ENCODE results near the gene SND1.

DNA sequence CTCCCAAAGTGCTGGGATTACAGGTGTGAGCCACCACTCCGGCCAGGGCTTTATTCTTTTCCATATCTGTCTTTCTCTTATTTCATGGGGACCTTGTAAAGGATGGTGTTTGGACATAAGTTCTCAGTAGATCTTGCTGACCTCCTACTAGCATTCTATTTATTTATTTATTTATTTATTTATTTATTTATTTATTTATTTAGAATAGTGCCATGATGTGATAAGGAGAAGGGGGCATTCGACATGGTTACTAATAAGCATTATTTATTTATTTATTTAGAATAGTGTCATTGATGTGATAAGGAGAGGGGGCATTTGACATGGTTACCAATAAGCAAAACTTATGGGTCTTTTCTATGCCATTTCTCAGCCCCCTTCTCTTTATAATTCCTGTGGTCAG is 202.4 kb downstream of the SND1 start:
- TF ChIP-seq, protein P1, sequence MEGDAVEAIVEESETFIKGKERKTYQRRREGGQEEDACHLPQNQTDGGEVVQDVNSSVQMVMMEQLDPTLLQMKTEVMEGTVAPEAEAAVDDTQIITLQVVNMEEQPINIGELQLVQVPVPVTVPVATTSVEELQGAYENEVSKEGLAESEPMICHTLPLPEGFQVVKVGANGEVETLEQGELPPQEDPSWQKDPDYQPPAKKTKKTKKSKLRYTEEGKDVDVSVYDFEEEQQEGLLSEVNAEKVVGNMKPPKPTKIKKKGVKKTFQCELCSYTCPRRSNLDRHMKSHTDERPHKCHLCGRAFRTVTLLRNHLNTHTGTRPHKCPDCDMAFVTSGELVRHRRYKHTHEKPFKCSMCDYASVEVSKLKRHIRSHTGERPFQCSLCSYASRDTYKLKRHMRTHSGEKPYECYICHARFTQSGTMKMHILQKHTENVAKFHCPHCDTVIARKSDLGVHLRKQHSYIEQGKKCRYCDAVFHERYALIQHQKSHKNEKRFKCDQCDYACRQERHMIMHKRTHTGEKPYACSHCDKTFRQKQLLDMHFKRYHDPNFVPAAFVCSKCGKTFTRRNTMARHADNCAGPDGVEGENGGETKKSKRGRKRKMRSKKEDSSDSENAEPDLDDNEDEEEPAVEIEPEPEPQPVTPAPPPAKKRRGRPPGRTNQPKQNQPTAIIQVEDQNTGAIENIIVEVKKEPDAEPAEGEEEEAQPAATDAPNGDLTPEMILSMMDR (IDR thresholded peaks at IDR 0.05 in 8 of 11, conservative IDR thresholded peaks at IDR 0.05 in 3 of 11) = no peak
- TF ChIP-seq POLR2AphosphoS5 (IDR thresholded peaks at IDR 0.05) (no peak), POLR2A (IDR thresholded peaks at IDR 0.05) (no peak)
